NCI-H526 (cell line): ENCODE data around the gene BRDT.
"Not testable (repeated sequence)": the region's sequence is repeated elsewhere in the genome, so short reads cannot be mapped to it uniquely, and the experiment has no call there.

Experiments
- DNase-seq, 2 experiments: peaks; one replicate each; lab custom pipeline; 2025; lab: John Stamatoyannopoulos, UW

The BRDT gene

DNA sequence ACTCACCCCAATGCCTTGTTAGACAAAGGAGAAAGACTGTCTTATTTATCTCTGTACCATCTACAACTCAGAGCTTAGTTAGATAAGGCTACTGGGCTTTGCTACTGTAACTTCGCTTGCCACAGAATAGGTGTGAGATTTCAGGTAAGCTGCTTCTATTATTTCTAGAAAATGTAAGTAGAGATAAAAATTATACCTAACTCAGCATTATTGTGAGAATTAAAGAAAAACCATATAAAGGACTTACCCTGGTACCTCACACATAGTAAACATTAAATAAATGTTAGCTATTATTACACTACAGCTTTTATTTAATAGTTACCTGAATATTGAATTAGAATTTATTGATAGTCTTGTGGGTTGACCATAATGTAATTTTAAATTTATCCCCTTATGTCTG is 44.1 kb downstream of the BRDT start:
- DNase-seq: no peak

DNA sequence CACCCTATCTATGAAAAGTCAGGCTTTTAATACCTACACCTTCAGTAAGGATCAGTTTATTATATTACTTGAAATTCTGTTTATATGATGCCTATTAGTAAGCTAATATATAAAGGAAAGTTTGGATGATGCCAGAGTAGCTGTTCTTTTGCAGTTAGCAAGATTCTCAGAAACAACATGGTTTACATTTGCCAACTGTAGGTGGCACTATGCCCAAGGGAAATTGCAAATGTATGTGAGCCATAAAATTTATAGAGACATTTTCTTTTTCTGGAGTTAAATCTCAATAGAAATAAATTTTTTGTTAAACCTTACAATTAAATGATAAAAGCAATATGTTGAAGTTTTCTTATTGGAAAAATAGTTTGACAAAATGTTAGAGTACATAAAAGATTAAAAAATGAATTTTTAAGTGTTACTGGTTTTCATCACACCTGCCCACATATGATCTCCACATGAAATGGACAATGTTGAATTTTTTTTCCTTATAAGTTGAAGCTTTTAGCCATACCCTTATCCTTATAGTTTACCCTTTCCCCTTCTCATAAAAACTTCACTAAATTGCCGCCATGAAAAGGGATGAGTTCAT is 48.5 kb downstream of the BRDT start:
- DNase-seq: peak; percentile 19 to 78

DNA sequence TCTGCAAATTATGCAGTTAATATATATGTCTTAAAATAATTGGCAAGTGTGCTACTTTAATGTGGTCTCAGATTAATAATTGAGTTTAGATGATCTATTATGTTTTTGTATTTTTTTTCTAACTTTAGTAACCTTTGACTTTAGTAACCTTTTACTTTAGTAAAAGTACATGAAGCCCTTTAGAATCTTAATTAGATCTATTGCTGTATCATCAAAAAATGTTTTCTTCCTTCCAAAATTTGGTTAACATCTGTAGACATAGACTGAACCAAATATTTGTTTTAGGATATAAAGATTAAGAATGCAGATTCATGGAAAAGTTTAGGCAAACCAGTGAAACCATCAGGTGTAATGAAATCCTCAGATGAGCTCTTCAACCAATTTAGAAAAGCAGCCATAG is 54.9 kb downstream of the BRDT start:
- no peak for DNase-seq

DNA sequence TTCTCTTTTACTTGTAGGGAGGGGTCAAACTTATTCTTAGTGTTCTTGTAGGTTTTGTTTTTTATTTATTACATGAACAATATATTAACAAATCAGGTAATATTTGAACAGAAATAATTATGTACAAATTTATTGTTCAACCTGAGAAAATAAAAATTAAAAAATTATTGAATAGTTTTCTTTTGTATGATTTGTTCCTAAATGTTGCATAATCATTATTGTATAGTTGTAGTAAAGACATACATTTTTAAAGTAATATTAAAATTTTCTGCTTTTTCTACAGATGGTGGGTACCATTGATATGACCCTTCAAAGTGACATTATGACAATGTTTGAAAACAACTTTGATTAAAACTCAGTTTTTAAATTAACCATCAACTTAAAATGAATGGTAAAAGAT is 64.7 kb downstream of the BRDT start:
- no peak for DNase-seq

DNA sequence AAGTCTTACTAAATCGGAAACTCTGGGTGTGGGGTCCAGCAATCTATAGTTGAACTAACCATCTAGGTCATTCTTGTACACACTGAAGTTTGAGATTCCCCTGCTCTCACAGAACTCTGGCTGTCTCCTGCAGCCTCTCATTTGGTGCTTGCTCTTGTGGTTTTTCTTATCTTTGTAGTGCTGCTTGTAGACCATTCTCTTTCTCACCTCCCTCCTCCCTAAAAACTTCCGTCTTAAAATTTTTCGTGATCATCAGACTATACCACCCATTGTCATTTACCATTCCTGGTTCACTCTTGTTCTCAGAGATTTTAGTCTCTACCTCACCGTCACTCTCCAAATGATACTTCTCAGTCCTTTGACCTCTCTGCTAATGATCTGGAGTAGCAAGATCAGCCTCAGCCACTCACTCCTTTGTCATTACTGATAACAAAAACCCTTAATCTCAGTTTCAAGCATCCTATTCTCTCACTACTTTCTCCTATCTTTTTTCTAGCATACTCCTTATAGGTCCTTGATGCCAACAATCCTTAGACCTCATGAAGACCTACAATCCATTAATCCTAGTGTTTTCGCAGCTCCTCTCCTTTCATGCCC is 67.6 kb downstream of the BRDT start:
- no peak for DNase-seq

DNA sequence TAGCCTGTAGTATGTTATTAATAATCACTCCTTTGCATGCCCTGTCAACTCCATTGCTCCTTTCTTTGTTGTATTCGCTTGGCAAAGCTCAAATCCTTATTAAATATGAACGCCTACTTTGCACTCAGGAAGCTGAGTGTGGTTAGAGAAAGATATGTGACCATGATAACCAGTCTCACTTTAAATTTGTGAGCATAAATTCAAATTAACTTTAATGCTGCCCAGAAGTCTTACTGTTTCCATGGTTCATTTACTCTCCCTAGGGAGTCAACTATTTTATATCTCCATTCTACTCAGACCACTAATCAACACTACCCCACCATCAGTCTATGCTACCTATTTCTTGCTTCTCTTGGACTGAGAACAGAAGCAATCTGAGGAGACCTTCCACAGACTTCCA is 68.5 kb downstream of the BRDT start:
- peak; percentile 44 to 71 for DNase-seq

DNA sequence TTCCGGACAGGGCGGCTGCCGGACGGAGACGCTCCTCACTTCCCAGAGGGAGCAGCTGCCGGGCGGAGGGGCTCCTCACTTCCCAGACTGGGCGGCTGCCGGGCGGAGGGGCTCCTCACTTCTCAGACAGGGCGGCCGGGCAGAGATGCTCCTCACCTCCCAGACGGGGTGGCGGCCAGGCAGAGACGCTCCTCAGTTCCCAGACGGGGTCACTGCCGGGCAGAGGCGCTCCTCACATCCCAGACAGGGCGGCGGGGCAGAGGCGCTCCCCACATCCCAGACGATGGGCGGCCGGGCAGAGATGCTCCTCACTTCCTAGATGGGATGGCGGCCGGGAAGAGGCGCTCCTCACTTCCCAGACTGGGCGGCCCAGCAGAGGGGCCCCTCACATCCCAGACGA is 76.8 kb downstream of the BRDT start:
- DNase-seq: not testable (repeated sequence)

DNA sequence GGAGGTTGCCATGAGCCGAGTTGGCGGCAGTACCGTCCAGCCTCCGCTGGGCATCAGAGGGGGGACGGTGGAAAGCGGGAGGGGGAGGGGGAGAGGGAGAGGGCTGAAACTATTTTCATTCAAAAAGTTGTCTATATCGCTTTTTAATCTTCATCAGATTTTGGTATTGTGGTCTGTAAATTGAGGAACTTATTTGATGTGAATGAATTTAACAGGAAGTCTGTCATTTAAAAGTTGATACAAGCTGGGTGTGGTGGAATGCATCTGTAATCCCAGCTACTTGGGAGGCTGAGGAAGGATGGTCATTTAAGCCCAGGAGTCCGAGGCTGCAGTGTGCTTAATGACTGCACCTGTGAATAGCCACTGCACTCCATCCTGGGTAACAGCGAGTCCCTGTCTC is 77.6 kb downstream of the BRDT start:
- no peak for DNase-seq

DNA sequence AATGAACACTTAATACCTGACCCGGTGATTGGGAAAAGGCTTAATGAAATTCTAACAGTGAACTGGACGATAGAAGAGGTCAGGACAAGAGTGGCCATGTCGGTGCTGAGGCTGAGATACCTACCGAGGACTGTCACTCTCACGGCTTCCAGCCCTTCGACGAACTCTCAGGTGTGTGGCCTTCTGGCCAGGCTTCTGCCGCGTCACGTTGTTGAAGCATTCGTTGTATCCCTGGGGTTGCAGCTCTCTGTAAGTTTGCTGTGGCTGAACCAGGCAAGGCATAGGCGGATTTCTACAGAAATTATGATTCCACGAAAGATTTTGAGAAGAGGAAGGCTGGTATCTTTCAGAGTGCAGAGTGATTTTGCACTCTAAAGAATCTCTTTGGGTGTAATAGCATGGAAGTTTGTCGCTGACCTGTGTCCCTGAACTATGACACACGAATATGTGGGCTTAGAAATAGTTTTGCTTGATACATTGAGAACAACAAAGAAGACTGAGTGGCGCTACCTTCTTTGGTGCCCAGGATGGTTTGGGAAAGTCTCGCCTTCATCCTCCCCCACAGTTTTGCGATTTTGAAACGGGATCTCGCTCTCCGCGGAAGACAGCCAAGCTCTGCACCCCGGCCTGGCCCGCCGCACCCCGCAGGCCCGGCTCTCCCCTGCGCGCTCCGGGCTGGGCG is 80.2 kb downstream of the BRDT start:
- DNase-seq: peak; percentile 12 to 36

DNA sequence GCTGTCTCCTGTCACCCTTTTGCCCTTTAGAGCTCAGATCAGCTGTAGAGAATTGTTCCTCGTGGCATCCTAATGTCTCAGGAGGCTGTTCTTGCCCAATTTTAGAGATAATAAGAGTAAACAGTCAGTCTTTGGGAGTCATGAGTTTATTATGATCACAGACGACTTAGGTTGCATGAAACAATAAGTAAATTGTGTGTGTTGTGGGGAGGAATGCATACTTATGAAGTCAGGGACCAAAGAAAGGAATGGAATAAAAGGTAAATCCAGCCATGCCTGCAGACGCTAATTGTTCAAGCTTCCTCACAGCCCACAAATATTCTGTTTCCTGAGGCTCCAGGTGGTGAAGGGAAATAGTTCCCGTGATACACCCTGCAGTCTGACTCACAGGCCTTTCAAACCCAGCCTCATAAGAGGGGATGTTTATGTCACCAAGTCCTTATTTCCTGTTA is 81.5 kb downstream of the BRDT start:
- peak; percentile 20 to 48 for DNase-seq

DNA sequence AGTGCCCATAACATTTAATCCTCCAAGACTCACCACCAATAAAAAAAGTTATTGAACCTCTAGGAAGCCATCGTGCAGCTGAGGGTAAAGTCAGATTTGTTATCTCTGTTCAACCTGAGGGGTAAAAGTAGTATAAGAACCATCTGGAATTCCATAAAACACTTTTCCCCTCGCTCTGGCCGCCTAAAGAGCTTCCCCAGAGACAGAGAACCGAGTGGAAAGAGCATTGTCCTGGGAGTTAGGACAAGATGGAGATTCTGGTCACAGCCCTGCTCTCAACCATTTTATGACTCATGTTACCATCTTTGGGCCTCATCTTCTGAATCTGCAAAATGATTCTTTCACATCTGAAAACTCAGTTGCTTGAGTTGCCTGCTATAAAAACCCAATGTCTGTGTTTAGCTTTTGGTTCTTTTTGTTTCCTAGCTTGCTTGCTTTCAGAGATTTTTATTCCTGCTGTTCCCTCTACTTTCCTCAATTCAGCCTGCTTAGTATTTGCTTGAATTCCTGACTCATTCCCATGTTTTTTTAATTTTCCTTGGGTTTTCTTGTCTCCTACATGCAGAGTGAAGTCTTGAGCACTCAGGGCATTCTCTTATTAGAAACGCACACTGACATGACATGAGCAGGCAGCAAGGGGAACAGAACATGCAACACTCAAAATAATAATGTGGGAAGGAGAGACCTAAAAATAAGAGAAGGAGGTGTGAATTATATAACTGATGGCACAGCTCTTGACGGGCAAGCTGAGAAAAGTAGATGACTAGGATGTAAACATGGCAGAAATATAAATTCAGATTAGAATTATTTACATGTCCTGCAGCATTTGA is 82.3 kb downstream of the BRDT start:
- no peak for DNase-seq

DNA sequence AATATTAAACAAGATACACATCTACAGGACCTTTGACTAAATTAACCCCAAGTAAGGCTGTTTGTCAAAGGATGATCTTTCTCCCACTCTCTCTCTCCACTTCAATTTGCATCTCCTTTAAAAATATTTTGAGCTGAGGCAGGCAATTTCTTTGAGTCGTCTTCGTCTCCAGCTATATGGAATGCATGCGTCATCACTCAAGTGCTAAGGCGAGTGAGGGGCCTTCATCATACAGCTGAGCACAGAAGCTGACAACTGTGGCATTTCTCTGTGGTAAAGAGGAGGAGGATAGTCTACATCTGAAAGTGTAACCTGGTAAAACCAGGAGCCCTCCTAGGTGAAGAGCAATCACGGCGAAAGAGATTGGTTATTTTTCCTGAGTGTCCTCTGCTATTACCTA is 88.2 kb downstream of the BRDT start:
- no peak for DNase-seq

DNA sequence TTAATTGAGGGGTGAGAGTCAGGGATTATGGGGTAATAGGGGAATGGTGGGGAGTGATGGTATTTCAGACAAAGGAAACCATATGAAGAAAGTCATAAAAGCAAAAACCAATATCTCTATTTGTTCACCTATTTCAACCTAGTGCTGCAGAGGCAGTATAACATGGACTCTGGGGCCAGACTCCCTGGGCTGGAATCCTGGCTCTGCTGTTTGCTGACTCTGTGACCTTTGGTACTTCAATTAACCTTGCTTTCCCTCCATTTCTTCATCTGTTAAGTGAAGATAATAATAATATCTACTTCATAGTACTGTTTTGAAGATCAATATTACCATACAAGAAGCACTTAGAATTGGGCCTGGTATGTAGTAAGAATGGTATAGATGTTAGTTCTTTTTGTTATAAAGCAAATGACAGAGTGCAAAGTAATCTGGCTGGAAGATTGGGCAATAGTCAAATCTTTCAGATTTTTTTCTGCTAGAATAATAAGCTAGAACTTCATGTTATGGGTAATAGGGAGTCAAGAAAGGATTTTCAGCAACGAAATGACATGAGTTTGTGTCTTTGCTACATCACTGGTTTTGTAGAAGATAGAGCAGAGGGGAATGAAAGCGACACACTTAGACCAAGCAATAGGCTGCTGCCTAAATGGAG is 89.6 kb downstream of the BRDT start:
- DNase-seq: no peak

DNA sequence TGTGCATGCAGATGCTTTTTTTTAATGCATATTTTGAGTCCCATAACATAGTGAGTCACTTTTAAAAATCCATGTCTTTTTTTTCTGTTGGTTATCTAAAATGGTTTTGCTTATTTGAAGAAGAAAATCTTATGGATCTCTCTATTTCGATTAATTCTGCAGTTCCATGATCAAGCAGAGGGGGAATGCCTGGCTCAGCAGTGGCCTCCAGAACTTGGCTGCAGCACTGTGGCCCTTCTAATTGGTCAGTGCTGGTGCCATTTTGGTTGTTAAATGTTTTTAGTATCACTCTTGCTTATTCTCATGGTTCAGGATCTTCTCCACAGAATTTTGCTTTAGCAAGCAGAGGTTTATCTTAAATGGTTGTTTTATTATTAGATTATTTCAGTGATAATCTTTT is 91.8 kb downstream of the BRDT start:
- no peak for DNase-seq

DNA sequence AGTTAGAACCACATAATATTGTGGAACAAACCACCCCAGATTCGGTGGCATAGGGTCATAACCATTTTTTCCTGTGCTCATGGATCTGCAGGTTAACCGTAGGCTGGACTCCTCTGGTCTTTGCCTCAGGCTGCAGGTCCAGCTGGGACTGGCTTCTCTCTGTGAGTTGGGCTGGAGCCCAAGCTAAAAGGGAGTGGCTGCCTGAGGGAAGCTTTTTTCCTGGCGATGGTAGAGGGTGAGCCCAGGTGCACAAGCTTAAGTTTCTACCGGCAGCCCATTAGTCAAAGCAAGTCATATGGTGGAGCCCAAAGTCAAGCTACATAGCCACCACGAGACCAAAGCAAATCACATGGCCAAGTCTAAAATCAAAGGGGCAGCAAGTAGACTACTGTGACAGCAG is 94.4 kb downstream of the BRDT start:
- peak; percentile 7 to 60 for DNase-seq

DNA sequence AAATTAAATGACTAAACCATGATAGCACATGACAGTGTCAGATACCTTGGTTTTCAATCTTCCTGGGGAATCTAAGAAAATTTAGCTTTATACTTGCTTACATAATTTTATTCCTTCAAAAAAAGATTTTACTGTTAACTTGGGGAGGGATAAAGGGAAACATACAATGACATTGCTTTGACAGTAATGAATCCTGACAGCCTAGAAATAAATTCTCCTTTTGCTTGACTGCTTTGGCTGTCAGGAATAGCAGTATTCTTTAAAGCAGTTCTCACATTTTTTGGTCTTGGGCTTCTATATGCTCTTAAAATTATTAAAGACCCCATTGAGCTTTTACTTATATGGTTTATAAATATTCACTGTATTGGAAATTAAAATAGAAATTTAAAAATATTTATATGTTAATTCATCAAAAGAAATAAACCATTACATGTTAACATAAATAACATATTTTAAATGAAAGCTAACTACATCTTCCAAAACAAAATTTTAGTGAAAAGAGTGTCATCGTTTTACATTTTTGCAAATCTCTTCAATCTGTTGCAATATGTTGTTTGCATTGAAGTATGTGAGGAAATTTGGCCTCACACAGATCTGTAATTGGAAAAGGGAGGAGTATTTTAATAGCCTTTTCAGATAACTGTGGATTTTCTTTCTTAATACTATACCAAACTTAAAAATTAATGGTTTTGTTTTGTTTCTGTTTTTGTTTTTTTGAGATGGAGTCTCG is 96.7 kb downstream of the BRDT start:
- no peak for DNase-seq

DNA sequence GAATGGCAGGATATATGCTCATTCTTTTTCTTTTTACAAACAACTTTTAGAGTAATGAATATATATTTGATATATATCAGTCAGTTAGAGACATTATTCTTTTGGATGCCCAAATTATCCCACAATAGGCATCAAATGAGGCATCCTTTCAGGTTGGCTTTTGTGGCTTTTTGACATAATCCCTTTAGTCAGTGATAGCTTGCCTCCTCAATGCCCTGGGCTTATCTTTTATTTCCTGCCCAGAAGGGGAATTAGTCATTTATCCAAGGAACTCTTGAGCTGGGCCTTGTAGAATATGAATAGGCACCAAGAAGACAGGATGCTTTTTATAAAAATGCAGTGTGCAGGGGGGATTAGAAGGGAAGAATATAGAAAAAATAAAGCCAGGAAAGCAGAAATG is 102.7 kb downstream of the BRDT start:
- no peak for DNase-seq
